ENCODE data around the gene SLC25A25. TPM values are rescaled to one million over a fixed set of nuclear protein-coding genes. Genes with fewer than 3 reads are reported as not detected.

The SLC25A25 gene
- total and polyA plus RNA-seq, 9 of the 15 experiments (the other 6 are each of a cell fraction or from before 2014, with no cell fraction given): 0.07 to 35.9 (median 23.2) TPM

- TF ChIP-seq CLOCK (CRISPR knock-in tag; IDR thresholded peaks at IDR 0.05; ENCODE audit: borderline replicate concordance) (no peak), NRF1 (conservative IDR thresholded peaks at IDR 0.05 in 1 of 2, IDR thresholded peaks at IDR 0.05 in 1 of 2) (peak; percentile 55 to 61), XRCC4 (IDR thresholded peaks at IDR 0.05; ENCODE audit: extremely low read depth, insufficient read depth, insufficient read length) (no peak), SNAPC5 (CRISPR knock-in tag; IDR thresholded peaks at IDR 0.05) (no peak), ZNF717 (CRISPR knock-in tag; IDR thresholded peaks at IDR 0.05) (no peak), ZFP30 (CRISPR knock-in tag; IDR thresholded peaks at IDR 0.05; ENCODE audit: borderline replicate concordance) (no peak), SRSF1 (IDR thresholded peaks at IDR 0.05; ENCODE audit: low read depth, low read length) (no peak), ARID1B (IDR thresholded peaks at IDR 0.05) (peak; percentile 98), BMI1 (IDR thresholded peaks at IDR 0.05; ENCODE audit: low read length) (no peak), CXXC5 (CRISPR knock-in tag; IDR thresholded peaks at IDR 0.05) (peak; percentile 92), ZNF12 (CRISPR knock-in tag; IDR thresholded peaks at IDR 0.05) (peak; percentile 85; the same call in 1 of the 2 replicates), ZFP1 (CRISPR knock-in tag; IDR thresholded peaks at IDR 0.05) (no peak), GTF2F1 (IDR thresholded peaks at IDR 0.05; ENCODE audit: low read depth, low read length) (peak; percentile 65; the same call in 1 of the 2 replicates), ZNF395 (CRISPR knock-in tag; IDR thresholded peaks at IDR 0.05) (peak; percentile 89; the same call in 1 of the 2 replicates), ZNF764 (CRISPR knock-in tag; IDR thresholded peaks at IDR 0.05; ENCODE audit: low read depth) (no peak), ZNF696 (CRISPR knock-in tag; conservative IDR thresholded peaks at IDR 0.05) (no peak), HMG20B (CRISPR knock-in tag; IDR thresholded peaks at IDR 0.05) (no peak), ZNF408 (CRISPR knock-in tag; IDR thresholded peaks at IDR 0.05; ENCODE audit: low read depth) (no peak), TARDBP (IDR thresholded peaks at IDR 0.05) (peak; percentile 61; the same call in 1 of the 2 replicates), ELF1 (tag; IDR thresholded peaks at IDR 0.05) (no peak), THRB (CRISPR knock-in tag; conservative IDR thresholded peaks at IDR 0.05) (no peak)
- TF ChIP-seq, protein P1, sequence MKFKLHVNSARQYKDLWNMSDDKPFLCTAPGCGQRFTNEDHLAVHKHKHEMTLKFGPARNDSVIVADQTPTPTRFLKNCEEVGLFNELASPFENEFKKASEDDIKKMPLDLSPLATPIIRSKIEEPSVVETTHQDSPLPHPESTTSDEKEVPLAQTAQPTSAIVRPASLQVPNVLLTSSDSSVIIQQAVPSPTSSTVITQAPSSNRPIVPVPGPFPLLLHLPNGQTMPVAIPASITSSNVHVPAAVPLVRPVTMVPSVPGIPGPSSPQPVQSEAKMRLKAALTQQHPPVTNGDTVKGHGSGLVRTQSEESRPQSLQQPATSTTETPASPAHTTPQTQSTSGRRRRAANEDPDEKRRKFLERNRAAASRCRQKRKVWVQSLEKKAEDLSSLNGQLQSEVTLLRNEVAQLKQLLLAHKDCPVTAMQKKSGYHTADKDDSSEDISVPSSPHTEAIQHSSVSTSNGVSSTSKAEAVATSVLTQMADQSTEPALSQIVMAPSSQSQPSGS (CRISPR knock-in tag; IDR thresholded peaks at IDR 0.05): no peak
These were observed 47.4 kb downstream of the SLC25A25 start (continued) for GRCh38 chr9:128115187-128116103.
